ENCODE data around the gene PCK1.

- TF ChIP-seq CTCF (IDR thresholded peaks at IDR 0.05) (no peak), TCF7L2 (IDR thresholded peaks at IDR 0.05; ENCODE audit: low read depth, low read length) (no peak)
Measured at GRCh38 chr20:57568088-57568896, 7.4 kb downstream of the PCK1 start.

Data from Panc1 (cell line).